Measurements from ENCODE around the gene MT1A. TPM values are rescaled to one million over a fixed set of nuclear protein-coding genes. Genes with fewer than 3 reads are reported as not detected.

MT1A gene
- polyA plus RNA-seq, 1 donor (not counting 4 experiments of a cell fraction or from before 2014, with no cell fraction given), result not detected

GRCh38 chr16:56688762-56689161, 50.3 kb downstream of the MT1A start:
- H3K4me3 ChIP-seq (ENCODE audit: control insufficient read depth in 2 of 3, extremely low read depth in 1 of 3, insufficient read depth in 2 of 3, low read depth in 1 of 3, low read length in 3 of 3), result no peak overlapping the region
- H3K79me2 ChIP-seq (ENCODE audit: control insufficient read depth, insufficient read depth, low read length), result no peaks in the 10 kb centered on the region
- H3K9me1 ChIP-seq (ENCODE audit: control insufficient read depth, extremely low read depth, insufficient read depth, low read length), result no peaks in the 10 kb centered on the region
- peaks cover 0 to 3% of the 10 kb centered on the region in 2 experiments for H3K36me3 ChIP-seq (ENCODE audit: control insufficient read depth in 2 of 2, extremely low read depth in 1 of 2, insufficient read depth in 2 of 2, low read length in 2 of 2)
- dilution Hi-C loops (cut with MboI; ENCODE audit: extremely low pct_ligation_motif_present, low sequenced_read_pairs), result no loop called here
- H3K27ac ChIP-seq (ENCODE audit: control insufficient read depth, insufficient read depth, low read length), result no peak overlapping the region
- H3K27me3 ChIP-seq (ENCODE audit: control insufficient read depth, extremely low read depth, insufficient read depth, low read length), result no peaks in the 10 kb centered on the region
- no peaks in the 10 kb centered on the region for H4K20me1 ChIP-seq (ENCODE audit: control insufficient read depth, extremely low read depth, insufficient read depth, low read length)
- DNase-seq (ENCODE audit: low read depth, low spot score) (no peak), FAIRE-seq (no peak)
- H3K9me3 ChIP-seq (ENCODE audit: control insufficient read depth, low read depth, low read length), result peaks cover 1% of the 10 kb centered on the region
- TF ChIP-seq EZH2 (IDR thresholded peaks at IDR 0.05; ENCODE audit: low read length) (no peak), CTCF (optimal IDR thresholded peaks at IDR 0.05 in 1 of 3, IDR thresholded peaks at IDR 0.05 in 1 of 3, conservative IDR thresholded peaks at IDR 0.05 in 1 of 3; ENCODE audit: extremely low read depth in 1 of 3, insufficient read depth in 2 of 3, low read length in 3 of 3) (no peak)
- peaks cover 39% of the 10 kb centered on the region for H3K4me1 ChIP-seq (ENCODE audit: control insufficient read depth, extremely low read depth, insufficient read depth, low read length)
- H3K4me2 ChIP-seq (ENCODE audit: control insufficient read depth, extremely low read depth, insufficient read depth, low read depth, low read length), result no peak overlapping the region
- no peak overlapping the region for H2AFZ ChIP-seq (ENCODE audit: control insufficient read depth, low read length)
- H3K9ac ChIP-seq (ENCODE audit: control insufficient read depth, extremely low read depth, insufficient read depth, low read length), result no peak overlapping the region

GRCh38 chr16:56689171-56689570, 50.7 kb downstream of the MT1A start:
- H3K4me3 ChIP-seq (ENCODE audit: control insufficient read depth in 2 of 3, extremely low read depth in 1 of 3, insufficient read depth in 2 of 3, low read depth in 1 of 3, low read length in 3 of 3), result no peak overlapping the region
- FAIRE-seq (peak; percentile 23), DNase-seq (ENCODE audit: low read depth, low spot score) (no peak)
- H3K9me3 ChIP-seq (ENCODE audit: control insufficient read depth, low read depth, low read length), result peaks cover 1% of the 10 kb centered on the region
- TF ChIP-seq EZH2 (IDR thresholded peaks at IDR 0.05; ENCODE audit: low read length) (no peak), CTCF (optimal IDR thresholded peaks at IDR 0.05 in 1 of 3, IDR thresholded peaks at IDR 0.05 in 1 of 3, conservative IDR thresholded peaks at IDR 0.05 in 1 of 3; ENCODE audit: extremely low read depth in 1 of 3, insufficient read depth in 2 of 3, low read length in 3 of 3) (no peak)
- peaks cover 35% of the 10 kb centered on the region for H3K4me1 ChIP-seq (ENCODE audit: control insufficient read depth, extremely low read depth, insufficient read depth, low read length)
- H3K27me3 ChIP-seq (ENCODE audit: control insufficient read depth, extremely low read depth, insufficient read depth, low read length), result no peaks in the 10 kb centered on the region
- H2AFZ ChIP-seq (ENCODE audit: control insufficient read depth, low read length), result no peak overlapping the region
- H3K27ac ChIP-seq (ENCODE audit: control insufficient read depth, insufficient read depth, low read length), result no peak overlapping the region
- H4K20me1 ChIP-seq (ENCODE audit: control insufficient read depth, extremely low read depth, insufficient read depth, low read length), result no peaks in the 10 kb centered on the region
- dilution Hi-C loops (cut with MboI; ENCODE audit: extremely low pct_ligation_motif_present, low sequenced_read_pairs), result no loop called here
- H3K79me2 ChIP-seq (ENCODE audit: control insufficient read depth, insufficient read depth, low read length), result no peaks in the 10 kb centered on the region
- no peak overlapping the region for H3K9ac ChIP-seq (ENCODE audit: control insufficient read depth, extremely low read depth, insufficient read depth, low read length)
- H3K4me2 ChIP-seq (ENCODE audit: control insufficient read depth, extremely low read depth, insufficient read depth, low read depth, low read length), result no peak overlapping the region
- no peaks in the 10 kb centered on the region for H3K9me1 ChIP-seq (ENCODE audit: control insufficient read depth, extremely low read depth, insufficient read depth, low read length)
- peaks cover 0 to 1% of the 10 kb centered on the region in 2 experiments for H3K36me3 ChIP-seq (ENCODE audit: control insufficient read depth in 2 of 2, extremely low read depth in 1 of 2, insufficient read depth in 2 of 2, low read length in 2 of 2)

Other genes starting within 250 kb of the MT1A start
- 36.9 to 62.1 TPM (median 38.3 TPM) in 3 replicates for gene AMFR, start 213.1 kb upstream of the MT1A start, polyA plus RNA-seq
- gene NUDT21, start 187.3 kb upstream of the MT1A start, polyA plus RNA-seq, result 59.9 to 98.2 TPM (median 81.5 TPM) in 3 replicates
- 47.3 to 112 TPM (median 70.5 TPM) in 3 replicates for gene OGFOD1, start 187.1 kb upstream of the MT1A start, polyA plus RNA-seq
- 43.5 to 76.1 TPM (median 62.3 TPM) in 3 replicates for gene BBS2, start 118.6 kb upstream of the MT1A start, polyA plus RNA-seq
- 0.77 to 2.1 TPM in 2 of 3 replicates, not detected in the other for gene MT4, start 73.6 kb upstream of the MT1A start, polyA plus RNA-seq
- gene MT3, start 49.1 kb upstream of the MT1A start, polyA plus RNA-seq, result not detected in 3 replicates
- gene MT2A, start 30.1 kb upstream of the MT1A start, polyA plus RNA-seq, result 489 to 1,016 TPM (median 990 TPM) in 3 replicates
- gene MT1E, start 12.9 kb upstream of the MT1A start, polyA plus RNA-seq, result 394 to 1,732 TPM (median 404 TPM) in 3 replicates
- 0.20 to 0.74 TPM (median 0.24 TPM) in 3 replicates for gene MT1M, start 6.0 kb upstream of the MT1A start, polyA plus RNA-seq
- gene MT1B, start 13.2 kb downstream of the MT1A start, polyA plus RNA-seq, result not detected in 3 replicates
- 1.5 to 4.1 TPM (median 2.3 TPM) in 3 replicates for gene MT1F, start 19.3 kb downstream of the MT1A start, polyA plus RNA-seq
- gene MT1G, start 29.4 kb downstream of the MT1A start, polyA plus RNA-seq, result 8.4 to 21.5 TPM (median 9.8 TPM) in 3 replicates
- 0.79 to 4.0 TPM in 2 of 3 replicates, not detected in the other for gene MT1H, start 31.1 kb downstream of the MT1A start, polyA plus RNA-seq
- 58.3 to 466 TPM (median 97.2 TPM) in 3 replicates for gene MT1X, start 43.8 kb downstream of the MT1A start, polyA plus RNA-seq
- gene NUP93, start 91.5 kb downstream of the MT1A start, polyA plus RNA-seq, result 59.2 to 79.7 TPM (median 74.1 TPM) in 3 replicates
- 0.01 TPM in 1 of 3 replicates, not detected in the others for gene SLC12A3, start 226.5 kb downstream of the MT1A start, polyA plus RNA-seq

Measured in keratinocyte (primary cell).